Tibial nerve (tissue), 4 donors: Measurements from ENCODE around the gene GJB1. TPM values are rescaled to one million over a fixed set of nuclear protein-coding genes. Genes with fewer than 3 reads are reported as not detected.

Source experiments
- total RNA-seq, 4 donors: library from RNA; depleted of rRNA; stranded (reverse); fragments of >200 nt; gene quantifications; one replicate each; pipeline ENCODE4 v1.1.0, GENCODE V29; 2016

Gene GJB1
- total RNA-seq, 4 donors from 2014 or later, result 5.1 to 22.5 (median 16.3) TPM

Other genes starting within 250 kb of the GJB1 start
- gene SNX12, start 154.9 kb upstream of the GJB1 start, total RNA-seq, result 10 to 100 TPM; 41.6 to 52.2 (median 43.1) TPM
- 10 to 100 TPM; 18.9 to 35.4 (median 30.5) TPM for gene FOXO4, start 127.4 kb upstream of the GJB1 start, total RNA-seq
- gene CXorf65, start 116.5 kb upstream of the GJB1 start, total RNA-seq, result not detected
- 10 to 100 TPM in 1 of 4 donors, 1 to 10 TPM in 3; 4.6 to 12.2 (median 5.5) TPM for gene IL2RG, start 111.6 kb upstream of the GJB1 start, total RNA-seq
- gene MED12, start 104.6 kb upstream of the GJB1 start, total RNA-seq, result 10 to 100 TPM; 30.8 to 65.8 (median 48.3) TPM
- 10 to 100 TPM; 10.4 to 19.2 (median 10.8) TPM for gene NLGN3, start 78.4 kb upstream of the GJB1 start, total RNA-seq
- 10 to 100 TPM; 13.2 to 21.0 (median 17.4) TPM for gene ZMYM3, start 30.9 kb downstream of the GJB1 start, total RNA-seq
- gene NONO, start 60.4 kb downstream of the GJB1 start, total RNA-seq, result 100 to 1,000 TPM; 180 to 247 (median 218) TPM
- gene ITGB1BP2, start 78.5 kb downstream of the GJB1 start, total RNA-seq, result 10 to 100 TPM in 2 of 4 donors, 1 to 10 TPM in 1, under 1 TPM in 1; 0.66 to 20.1 (median 6.2) TPM
- 10 to 100 TPM; 49.6 to 75.6 (median 69.9) TPM for gene TAF1, start 143.1 kb downstream of the GJB1 start, total RNA-seq